Measurements from ENCODE around the gene C16orf96. TPM values are rescaled to one million over a fixed set of nuclear protein-coding genes. Genes with fewer than 3 reads are reported as not detected.
A peak's percentile ranks its signal among the peaks of the same experiment; 100 is the strongest.

Gene C16orf96
- total and polyA plus RNA-seq, 8 donors, result 0.17 to 0.45 (median 0.33) TPM

DNA sequence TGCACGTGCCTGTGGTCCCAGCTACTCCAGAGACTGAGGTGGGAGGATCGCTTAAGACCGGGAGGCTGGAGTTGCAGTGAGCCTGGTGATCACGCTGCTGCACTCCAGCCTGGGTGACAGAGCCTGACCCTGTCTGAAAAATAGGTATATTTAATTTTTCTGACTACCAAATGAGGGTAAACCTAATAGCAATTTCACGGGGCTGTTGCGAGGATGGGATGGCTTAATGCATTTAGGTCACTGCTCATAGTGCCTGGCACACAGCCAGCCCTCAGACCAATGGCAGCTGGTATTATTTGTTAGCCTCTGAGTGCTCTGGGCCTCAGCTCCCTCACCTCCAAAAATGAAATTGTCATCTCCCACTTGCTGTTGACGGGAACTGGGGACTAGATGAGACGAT is 11.7 kb upstream of the C16orf96 start:
- peaks cover 0 to 6% of the 10 kb centered on the region in 2 donors for H3K4me1 ChIP-seq
- H3K27me3 ChIP-seq, result no peaks in the 10 kb centered on the region
- ATAC-seq (no peak), DNase-seq (no peak)
- H3K36me3 ChIP-seq, result no peaks in the 10 kb centered on the region
- peaks cover 0 to 9% of the 10 kb centered on the region in 2 donors for H3K9me3 ChIP-seq
- TF ChIP-seq, protein P1, sequence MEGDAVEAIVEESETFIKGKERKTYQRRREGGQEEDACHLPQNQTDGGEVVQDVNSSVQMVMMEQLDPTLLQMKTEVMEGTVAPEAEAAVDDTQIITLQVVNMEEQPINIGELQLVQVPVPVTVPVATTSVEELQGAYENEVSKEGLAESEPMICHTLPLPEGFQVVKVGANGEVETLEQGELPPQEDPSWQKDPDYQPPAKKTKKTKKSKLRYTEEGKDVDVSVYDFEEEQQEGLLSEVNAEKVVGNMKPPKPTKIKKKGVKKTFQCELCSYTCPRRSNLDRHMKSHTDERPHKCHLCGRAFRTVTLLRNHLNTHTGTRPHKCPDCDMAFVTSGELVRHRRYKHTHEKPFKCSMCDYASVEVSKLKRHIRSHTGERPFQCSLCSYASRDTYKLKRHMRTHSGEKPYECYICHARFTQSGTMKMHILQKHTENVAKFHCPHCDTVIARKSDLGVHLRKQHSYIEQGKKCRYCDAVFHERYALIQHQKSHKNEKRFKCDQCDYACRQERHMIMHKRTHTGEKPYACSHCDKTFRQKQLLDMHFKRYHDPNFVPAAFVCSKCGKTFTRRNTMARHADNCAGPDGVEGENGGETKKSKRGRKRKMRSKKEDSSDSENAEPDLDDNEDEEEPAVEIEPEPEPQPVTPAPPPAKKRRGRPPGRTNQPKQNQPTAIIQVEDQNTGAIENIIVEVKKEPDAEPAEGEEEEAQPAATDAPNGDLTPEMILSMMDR (IDR thresholded peaks at IDR 0.05), result no peak
- H3K27ac ChIP-seq, result no peak overlapping the region
- intact Hi-C loops (cut with DNase I), result no loop called here
- H3K4me3 ChIP-seq, result no peak overlapping the region

- peaks cover 0 to 6% of the 10 kb centered on the region in 2 donors for H3K4me1 ChIP-seq
- intact Hi-C loops (cut with DNase I), result loop anchor here in 1 of 2 donors (5.0 kb wide), 1 partner anchor 41 kb away; no protein-coding TSS in a partner anchor
- TF ChIP-seq, protein P1 (IDR thresholded peaks at IDR 0.05), result no peak
- H3K27me3 ChIP-seq, result no peaks in the 10 kb centered on the region
- DNase-seq, result no peak
- H3K4me3 ChIP-seq, result no peak overlapping the region
- H3K36me3 ChIP-seq, result no peaks in the 10 kb centered on the region
- H3K9me3 ChIP-seq, result no peaks in the 10 kb centered on the region
- no peak for ATAC-seq
- no peak overlapping the region for H3K27ac ChIP-seq
Observed at GRCh38 chr16:4548124-4548523, 8.0 kb upstream of the C16orf96 start.

DNA sequence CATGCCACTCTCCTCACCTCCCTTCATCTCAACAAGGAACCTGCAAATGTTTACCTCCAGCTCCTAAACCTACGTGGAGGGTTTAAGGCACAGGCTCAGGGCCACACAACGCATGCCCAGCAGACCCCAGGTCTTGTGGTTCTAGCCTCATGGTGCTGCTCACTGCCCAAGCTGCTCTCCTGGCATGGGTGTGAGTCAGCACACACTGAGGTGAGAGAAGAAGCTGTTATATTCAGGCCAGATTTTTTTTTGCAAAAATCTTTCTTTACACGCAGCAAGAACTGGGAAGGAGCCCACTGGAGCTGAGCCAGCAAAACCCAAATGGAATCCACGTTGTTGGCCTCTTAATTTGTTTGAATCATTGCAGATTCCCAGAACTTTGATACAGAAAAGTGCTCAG is 5.5 kb upstream of the C16orf96 start:
- intact Hi-C loops (cut with DNase I), result no loop called here
- Histone ChIP-seq H3K4me3 (no peak overlapping the region), H3K36me3 (no peaks in the 10 kb centered on the region), H3K4me1 (peaks cover 0 to 6% of the 10 kb centered on the region in 2 donors), H3K27me3 (no peaks in the 10 kb centered on the region), H3K27ac (no peak overlapping the region), H3K9me3 (no peaks in the 10 kb centered on the region)
- no peak for DNase-seq
- no peak for ATAC-seq
- TF ChIP-seq, protein P1 (IDR thresholded peaks at IDR 0.05), result no peak

DNA sequence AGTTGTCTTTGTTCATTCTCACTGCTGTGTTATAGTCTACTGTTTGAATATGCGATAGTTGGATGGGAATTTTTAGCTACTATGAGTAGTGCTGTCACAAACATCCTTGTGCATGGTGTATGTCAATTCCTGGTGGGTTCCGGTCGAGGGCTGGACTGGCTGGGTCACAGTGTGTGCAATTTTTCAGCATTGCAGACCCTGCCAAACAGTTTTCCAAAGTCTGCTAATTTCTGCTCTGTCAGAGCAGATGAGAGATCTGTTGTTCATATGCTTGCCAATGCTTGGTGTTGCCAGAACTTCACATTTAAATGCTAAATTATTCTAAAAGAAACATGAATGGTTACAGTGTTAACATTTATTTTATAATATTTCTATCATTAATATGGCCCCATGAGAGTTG is 3.6 kb upstream of the C16orf96 start:
- peak in 1 of 4 donors; percentile 57 for DNase-seq
- H3K9me3 ChIP-seq, result no peaks in the 10 kb centered on the region

DNA sequence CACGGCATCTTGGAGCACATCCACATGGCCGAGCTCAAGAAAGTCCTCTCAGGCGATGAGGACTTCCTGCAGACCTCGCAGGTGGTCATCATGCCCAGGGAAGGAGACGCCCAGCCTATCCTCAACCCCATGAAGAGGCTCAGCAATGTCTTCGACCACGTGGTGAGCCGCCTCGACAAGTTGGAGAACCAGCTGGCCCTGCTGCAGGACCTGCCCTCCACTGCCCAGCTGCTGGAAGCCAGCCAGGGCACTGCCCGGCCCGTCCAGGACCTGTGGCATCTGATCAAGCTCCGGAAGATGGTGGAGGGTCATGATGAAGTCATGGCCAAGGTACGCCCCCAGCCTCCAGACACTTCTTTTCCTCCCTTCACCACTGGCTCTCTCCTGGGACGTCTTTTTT is 440 bp downstream of the C16orf96 start:
- intact Hi-C loops (cut with DNase I), result no loop called here
- ATAC-seq, result peak; percentile 19
- H3K36me3 ChIP-seq, result no peaks in the 10 kb centered on the region
- no peak overlapping the region for H3K27ac ChIP-seq
- no peaks in the 10 kb centered on the region for H3K9me3 ChIP-seq
- DNase-seq, result no peak
- no peaks in the 10 kb centered on the region for H3K4me1 ChIP-seq
- TF ChIP-seq, protein P1 (IDR thresholded peaks at IDR 0.05), result no peak
- H3K27me3 ChIP-seq, result no peaks in the 10 kb centered on the region
- H3K4me3 ChIP-seq, result no peak overlapping the region

More for the DNA sequence above, 3.6 kb upstream of the C16orf96 start:
- no peaks in the 10 kb centered on the region for H3K36me3 ChIP-seq
- no peak overlapping the region for H3K4me3 ChIP-seq
- TF ChIP-seq, protein P1 (IDR thresholded peaks at IDR 0.05), result no peak
- intact Hi-C loops (cut with DNase I), result no loop called here
- no peak overlapping the region for H3K27ac ChIP-seq
- ATAC-seq, result no peak
- H3K4me1 ChIP-seq, result peaks cover 0 to 6% of the 10 kb centered on the region in 2 donors
- no peaks in the 10 kb centered on the region for H3K27me3 ChIP-seq

Data from left lung (tissue), 10 donors.